LNCaP clone FGC (cell line): ENCODE data around the gene BST1.

Source experiments
- DNase-seq: peaks from one replicate; pipeline ENCODE4 v3.0.0-alpha.2; 2011; ENCODE audit warnings: low read depth
- H3K4me3 ChIP-seq: 2 replicates; pipeline ENCODE4 v1.5.1; 2011; ENCODE audit warnings: mild to moderate bottlenecking, low read depth, low read length, control low read depth
- CTCF ChIP-seq: IDR thresholded peaks from 2 replicates; pipeline ENCODE4 v1.5.1; 2012; ENCODE audit warnings: mild to moderate bottlenecking; ENCODE audit not compliant: control insufficient read depth, insufficient read depth; ENCODE audit errors: extremely low read depth

The BST1 gene

GRCh38 chr4:15668566-15669435 lies 34.1 kb upstream of the BST1 start:
- TF ChIP-seq CTCF = no peak
- H3K4me3 ChIP-seq = no peak overlapping the region
- DNase-seq = no peak

- no peak for TF ChIP-seq CTCF
- DNase-seq = no peak
- no peak overlapping the region for H3K4me3 ChIP-seq
Measured at GRCh38 chr4:15670576-15670975, 32.3 kb upstream of the BST1 start.

- no peak overlapping the region for H3K4me3 ChIP-seq
- DNase-seq = no peak
- TF ChIP-seq CTCF = no peak
Measured at GRCh38 chr4:15672101-15672500, 30.8 kb upstream of the BST1 start.

GRCh38 chr4:15673337-15673736 lies 29.5 kb upstream of the BST1 start:
- no peak for DNase-seq
- no peak overlapping the region for H3K4me3 ChIP-seq
- TF ChIP-seq CTCF = no peak

GRCh38 chr4:15674046-15674445 lies 28.8 kb upstream of the BST1 start:
- H3K4me3 ChIP-seq = no peak overlapping the region
- DNase-seq = no peak
- TF ChIP-seq CTCF = no peak

- no peak for DNase-seq
- no peak for TF ChIP-seq CTCF
- no peak overlapping the region for H3K4me3 ChIP-seq
Measured at GRCh38 chr4:15674926-15675325, 27.9 kb upstream of the BST1 start.

GRCh38 chr4:15675356-15675755 lies 27.5 kb upstream of the BST1 start:
- no peak overlapping the region for H3K4me3 ChIP-seq
- TF ChIP-seq CTCF = no peak
- DNase-seq = no peak
